GM19043 (cell line): ENCODE data around the gene LMAN1L.

Experiments used
- ATAC-seq: cut with Tn5 transposase; IDR thresholded peaks from one replicate; pipeline ENCODE4 v1.9.1; 2021; ENCODE audit warnings: low read depth; ENCODE audit not compliant: unreplicated experiment

LMAN1L gene

DNA sequence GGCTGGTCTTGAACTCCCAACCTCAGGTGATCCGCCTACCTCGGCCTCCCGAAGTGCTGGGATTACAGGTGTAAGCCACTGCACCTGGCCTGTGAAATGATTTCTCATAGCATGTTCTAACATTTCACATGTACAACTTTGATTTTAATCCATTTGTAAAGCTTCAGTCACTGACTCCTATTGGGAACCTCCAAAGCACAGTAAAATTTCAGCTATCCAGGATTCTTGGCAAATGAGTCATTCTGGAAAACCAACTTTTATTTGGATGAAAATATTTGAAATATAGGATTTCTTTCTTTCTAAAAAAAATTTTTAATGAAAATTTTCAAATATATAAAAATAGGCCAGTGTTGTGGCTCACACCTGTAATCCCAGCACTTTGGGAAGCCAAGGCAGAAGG lies 2.7 kb upstream of the LMAN1L start:
- no peak for ATAC-seq

DNA sequence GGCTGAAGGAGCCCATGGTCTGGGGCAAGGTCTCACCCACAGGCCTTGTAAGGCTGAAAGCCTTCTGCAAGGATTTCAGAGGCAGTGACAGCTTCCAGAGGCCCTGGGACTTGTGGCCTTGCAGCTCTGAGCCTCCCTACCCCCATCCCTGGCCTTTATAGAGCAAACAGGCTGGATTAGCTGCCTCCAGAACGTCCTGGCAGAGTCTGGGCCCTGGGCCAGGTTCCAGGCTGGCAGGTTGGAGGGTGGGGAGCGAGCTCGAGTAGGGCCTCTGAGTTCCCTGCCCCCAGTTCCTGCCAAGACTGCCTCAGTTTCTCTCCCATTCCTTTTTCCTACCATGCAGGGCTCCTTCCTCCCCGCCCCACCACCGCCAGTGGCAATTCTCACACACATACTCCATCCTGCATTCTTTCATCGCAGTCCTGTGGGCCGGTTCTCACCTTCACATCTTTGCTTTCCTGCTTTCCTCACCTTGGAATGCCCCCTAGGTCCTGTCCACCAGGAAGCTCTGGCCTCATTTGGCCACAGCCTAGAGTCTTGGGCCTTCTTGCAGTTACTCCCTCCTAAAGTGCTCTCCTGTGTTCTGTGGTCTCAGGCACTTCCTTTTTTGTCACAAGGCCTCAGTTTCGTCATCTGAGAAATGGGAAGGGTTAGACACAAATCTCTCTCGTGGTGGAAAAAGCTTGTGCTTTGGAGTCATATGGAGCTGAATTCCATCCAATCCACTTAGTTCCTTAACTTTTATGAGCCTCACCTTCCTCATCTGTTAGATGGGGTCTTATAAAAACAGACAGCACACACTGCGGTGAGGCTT lies 2.7 kb downstream of the LMAN1L start:
- no peak for ATAC-seq

DNA sequence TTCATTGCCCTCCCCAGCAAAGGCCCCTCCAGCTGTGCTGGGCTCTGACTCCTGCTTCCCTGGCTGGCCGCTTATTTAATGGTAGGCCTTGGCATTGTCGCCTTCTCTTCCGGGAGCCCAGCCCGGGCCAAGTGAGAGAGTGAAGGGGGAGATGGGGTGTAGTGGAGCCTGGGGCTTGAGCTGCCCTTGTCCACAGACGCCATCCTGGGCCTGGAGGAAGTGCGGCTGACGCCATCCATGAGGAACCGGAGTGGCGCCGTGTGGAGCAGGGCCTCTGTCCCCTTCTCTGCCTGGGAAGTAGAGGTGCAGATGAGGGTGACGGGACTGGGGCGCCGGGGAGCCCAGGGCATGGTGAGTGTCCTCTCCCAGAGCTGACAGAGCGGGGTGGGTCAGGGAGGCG lies 3.3 kb downstream of the LMAN1L start:
- ATAC-seq = no peak

DNA sequence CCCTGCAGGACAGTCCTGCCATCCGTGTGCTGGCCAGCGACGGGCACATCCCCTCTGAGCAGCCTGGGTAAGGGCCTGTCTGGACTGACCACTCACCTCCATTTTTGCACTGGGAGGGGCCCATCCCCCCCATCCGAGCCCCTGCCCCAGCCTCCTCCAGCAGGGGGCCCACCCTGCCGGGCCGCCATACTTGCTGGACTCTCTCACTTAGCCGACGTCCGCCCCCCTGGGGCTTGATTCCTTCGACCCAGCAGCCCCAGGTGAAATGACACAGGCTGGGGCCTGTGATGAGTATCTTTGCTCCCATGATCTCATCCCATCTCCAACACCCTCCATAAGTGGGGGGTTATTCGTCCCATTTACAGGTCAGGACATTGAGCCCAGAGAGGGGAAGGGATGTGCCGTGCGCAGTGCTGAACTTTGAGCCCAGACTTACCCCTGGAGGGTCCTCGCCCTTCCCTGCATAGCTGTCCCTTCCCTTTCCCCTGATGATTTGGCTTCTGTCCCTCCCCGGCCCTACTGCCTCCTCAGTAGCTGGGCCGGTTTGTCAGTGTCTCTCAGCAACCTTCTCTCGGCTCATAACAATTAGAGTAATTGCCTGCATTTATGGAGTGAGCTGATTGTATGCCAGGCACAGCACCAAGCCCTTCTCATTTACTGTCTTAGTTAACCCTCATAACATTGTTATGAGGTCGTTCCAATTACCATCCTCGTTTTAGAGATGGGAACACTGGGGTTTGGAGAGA lies 4.2 kb downstream of the LMAN1L start:
- ATAC-seq = no peak

DNA sequence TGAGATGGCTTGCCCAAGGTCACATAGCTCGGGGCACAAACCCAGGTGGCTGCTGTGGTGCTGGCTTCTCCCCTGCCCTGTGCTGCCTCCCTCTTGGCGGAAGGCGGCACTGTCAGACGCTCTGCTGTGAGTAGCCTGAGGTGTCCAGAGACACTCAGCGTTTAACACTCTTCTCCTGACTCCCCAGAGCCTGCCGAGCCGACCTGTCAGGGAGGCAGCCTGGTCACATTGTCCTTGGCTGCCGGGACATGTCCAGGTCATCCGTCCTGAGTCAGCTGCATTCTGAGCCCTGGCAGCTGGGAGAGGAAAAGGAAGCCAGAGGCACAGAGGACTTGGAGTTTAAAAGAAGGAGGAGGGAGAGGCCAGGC lies 4.7 kb downstream of the LMAN1L start:
- ATAC-seq = no peak

DNA sequence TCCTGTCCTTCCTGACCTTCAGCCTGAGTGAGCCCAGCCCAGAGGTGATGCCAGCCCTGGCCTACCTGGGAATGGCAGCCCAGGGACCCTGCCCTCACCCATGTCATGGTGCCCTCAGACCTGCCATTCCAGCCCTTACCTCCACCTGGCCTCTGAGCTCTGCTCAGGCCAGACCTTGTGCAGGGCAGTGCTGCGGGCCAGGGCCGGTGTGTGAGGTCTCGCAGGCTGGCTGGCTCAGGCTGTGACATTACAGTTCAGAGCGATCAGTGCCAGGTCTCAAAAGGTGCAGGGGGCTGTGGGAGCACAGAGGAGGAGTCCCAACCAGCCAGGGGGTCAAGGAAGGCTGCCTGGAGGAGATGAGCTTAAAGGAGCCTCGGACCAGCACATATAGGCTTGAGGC lies 7.4 kb downstream of the LMAN1L start:
- no peak for ATAC-seq

DNA sequence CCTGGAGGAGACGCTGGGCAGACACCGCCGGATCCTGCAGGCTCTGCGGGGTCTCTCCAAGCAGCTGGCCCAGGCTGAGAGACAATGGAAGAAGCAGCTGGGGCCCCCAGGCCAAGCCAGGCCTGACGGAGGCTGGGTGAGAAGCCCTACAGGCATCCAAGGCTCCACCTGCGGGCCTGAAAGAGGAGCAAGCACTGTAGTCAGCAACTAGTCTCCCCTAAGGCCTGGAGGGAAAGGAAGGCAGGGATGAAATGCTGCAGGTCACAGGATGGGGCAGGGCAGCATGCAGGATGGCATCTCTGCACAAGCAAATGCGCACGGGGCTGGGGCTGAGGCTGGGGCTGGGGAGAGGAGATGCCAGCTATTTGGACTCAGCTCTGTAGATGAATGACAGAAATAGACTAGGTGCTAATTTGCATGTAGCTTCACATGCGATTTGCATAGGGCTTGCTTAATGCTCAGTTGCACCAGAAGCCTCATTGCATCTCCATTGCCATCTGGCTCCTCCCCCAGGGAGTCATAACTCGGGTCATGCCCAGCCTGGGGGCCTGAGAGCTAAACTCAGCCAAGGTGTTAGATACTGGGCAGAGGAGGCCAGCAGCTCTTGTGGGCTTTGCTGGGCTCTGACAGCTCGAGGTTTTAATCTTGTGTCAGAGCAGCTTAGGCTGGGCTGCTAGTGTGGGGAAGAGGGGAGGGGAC lies 8.6 kb downstream of the LMAN1L start:
- peak; percentile 81 for ATAC-seq

DNA sequence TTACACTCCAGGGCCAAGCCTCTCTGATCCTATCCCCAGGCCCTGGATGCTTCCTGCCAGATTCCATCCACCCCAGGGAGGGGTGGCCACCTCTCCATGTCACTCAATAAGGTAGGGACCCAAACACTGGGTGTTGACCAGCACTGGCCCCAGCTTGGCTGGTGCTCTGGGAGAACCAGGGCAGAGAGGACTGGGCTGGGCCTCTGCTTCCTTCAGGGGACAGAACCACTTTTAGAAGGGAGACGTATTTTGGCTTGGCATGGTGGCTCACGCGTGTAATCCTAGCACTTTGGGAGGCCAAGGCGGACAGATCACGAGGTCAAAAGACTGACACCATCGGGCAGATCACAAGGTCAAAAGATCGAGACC lies 9.1 kb downstream of the LMAN1L start:
- no peak for ATAC-seq

DNA sequence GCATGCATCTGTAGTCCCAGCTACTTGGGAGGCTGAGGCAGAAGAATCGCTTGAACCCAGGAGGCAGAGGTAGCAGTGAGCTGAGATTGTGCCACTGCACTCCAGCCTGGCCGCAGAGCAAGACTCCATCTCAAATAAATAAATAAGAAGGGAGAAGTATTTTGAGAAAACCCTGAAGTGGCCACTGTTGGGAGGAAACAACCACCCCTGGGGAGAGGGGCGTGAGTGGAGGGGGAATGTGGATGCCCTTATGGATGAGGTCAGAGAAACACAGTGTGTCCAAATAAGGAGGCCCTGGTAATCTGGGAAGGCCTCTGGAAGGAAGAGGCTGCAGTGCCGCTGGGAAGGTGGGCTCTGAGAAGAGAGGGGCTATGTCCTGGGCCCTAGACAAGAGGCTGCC lies 9.6 kb downstream of the LMAN1L start:
- ATAC-seq = no peak

DNA sequence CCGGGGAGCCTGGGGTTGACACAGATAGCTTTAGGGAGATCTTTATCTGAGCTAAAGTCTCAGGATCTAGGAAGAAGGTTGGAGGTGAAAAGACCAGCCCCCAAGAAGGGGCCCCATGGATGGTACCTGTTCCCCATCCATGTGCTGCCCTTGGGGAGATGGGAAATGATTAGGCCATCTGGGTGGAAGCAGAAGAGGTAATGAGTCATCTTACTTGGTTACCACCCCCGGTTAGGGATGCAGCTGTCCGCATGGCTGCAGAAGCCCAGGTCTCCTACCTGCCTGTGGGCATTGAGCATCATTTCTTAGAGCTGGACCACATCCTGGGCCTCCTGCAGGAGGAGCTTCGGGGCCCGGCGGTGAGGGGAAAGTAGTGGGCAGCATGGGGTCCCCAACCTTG lies 10.7 kb downstream of the LMAN1L start:
- no peak for ATAC-seq

DNA sequence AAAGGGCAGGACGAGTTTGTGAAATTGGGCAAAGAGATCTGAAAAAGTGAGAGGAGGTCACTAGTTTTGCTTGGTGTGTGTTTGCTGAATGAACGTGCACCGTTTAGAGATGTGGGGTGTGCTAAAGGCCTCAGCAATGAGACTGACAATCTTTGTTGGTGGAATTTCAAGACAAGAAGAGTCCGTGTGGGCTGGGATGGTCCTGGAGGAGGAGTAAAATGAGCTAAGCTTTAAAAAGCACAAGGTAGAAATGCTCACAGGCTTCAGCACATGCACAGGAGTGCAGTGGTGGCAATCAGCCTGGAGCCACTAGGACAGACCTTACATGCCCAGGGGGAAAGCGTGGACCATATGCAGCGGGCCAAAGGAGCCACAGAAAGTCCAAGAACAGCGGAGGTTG lies 12.3 kb downstream of the LMAN1L start:
- ATAC-seq = no peak

DNA sequence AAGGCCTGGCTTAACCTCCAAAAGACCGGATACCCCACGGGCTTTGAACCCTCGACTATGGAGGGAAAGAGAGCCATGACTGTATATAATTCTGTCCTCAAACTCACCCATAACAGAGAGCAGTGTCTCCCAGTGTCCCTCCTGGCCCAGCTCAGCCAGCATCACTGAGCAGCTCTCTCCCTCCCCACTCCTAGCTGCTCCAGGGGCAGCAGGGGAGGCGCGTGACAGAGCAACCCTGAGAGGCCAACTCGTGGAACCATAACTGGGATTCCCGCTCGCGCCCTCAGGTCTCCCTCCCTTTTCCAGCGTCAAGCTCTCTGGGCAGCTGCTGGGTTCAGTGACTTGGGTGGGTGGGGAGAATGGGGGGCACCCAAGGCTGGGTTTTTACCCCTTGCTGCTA lies 13.2 kb downstream of the LMAN1L start:
- ATAC-seq = no peak

DNA sequence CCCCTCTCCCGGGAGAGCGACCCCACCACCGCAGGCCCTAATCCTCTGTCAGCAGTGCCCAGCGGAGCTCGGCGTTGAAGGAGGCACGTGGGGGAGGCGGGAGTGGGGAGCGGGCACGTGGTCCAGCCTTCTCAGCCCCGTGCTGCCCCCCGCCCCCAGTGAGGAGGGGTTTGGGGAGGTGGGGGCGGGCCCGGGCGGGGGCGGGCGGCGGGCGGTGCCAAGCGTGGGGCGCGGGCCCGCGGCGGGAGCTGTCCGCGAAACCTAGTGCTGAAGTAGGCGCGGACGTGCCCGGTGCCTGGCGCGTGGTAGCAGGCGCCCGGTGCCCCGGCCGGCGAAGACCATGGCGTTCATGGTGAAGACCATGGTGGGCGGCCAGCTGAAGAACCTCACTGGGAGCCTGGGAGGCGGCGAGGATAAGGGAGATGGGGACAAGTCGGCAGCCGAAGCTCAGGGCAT lies 13.8 kb downstream of the LMAN1L start, which contains the start of gene CPLX3:
CPLX3 (plus strand) TSS at position 264 of the 456 bp plus-strand sequence; CDS start at position 341, 77 bp downstream.
- no peak for ATAC-seq

DNA sequence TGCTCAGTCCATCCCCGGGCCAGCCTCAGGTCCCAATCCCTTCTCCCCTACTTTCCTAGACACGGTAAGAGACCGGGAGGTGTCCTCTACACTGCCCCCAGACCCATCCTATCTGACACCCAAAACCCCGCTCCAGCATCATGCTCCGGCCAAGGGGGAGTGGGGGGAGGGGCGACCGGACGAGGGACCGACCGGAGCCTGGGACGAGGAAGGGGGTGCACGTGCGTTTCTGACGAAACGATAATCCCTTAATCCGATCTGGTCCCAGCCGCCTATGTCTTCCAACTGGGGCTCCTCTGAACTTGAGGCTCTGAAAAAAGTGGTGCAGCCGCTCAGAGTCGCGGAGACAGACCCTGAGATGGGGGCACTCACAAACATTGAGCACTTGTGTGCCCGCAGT lies 14.3 kb downstream of the LMAN1L start:
- ATAC-seq = no peak

DNA sequence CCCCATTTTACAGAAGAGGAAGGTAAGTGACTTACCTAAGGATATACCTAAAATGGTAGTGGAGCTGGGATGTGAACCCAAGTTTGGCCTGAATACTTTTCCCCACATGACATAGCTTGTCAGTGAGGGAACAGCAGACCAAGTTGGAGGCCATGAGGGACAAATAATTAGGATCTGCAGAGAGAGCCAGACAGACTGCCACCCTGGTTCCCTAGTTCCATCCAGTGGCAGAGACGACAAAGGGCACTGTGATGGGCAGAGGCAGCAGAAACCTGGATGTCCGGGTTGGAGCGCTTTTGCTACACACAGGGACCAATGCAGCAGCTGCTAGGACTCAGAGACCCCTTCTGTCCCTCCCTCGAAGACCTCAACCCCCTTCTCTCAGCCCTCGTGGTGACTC lies 15.0 kb downstream of the LMAN1L start:
- ATAC-seq = no peak

DNA sequence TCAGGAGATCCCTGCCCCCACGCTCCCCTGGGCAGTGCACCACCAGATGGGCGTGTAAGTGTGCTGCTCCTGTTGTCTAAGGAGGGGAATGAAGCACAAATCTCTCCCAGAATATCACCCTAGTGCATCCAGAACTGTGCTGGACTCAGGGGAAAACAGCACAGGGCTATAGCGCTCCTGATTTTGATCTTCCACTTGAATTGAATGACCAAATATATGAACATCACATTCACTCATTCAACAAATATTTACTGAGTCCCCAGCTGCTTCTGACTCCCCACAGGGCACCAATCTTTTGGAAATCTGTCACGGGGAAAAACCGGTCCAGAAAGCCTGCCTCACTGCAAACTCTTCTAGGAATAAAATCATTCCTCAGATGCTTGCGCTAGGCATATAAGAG lies 16.2 kb downstream of the LMAN1L start:
- no peak for ATAC-seq

DNA sequence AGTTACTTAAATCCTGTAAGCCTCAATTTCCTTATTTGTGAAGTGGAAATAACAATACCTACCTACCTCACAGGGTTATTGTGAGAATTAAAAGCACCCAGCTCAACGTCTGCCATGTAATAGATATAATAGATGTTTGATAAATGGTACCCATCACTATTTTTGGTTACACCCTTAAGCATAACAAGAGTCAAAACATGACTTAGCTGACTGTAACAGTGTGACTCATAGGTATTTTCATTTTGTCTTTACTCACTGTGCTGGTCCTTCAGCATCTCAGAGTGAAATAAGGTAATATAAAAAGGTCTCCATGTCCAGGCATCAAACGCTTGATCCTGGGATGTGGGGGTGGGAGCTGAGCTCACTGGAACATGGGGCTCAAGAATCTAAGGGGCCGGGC lies 16.9 kb downstream of the LMAN1L start:
- no peak for ATAC-seq

DNA sequence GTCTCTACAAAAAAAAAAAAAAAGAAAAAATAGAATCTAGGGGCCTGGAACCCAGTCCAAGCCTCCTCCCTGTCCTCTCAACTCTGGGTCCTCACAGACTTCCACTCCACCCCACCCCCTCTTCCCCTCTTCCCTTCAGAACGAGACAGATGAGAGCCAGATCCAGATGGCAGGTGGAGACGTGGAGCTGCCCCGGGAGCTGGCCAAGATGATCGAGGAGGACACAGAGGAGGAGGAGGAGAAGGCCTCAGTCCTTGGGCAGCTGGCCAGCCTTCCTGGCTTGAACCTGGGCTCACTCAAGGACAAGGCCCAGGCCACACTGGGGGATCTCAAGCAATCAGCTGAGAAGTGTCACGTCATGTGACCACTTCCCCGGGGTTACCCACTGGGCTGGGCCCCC lies 17.4 kb downstream of the LMAN1L start:
- ATAC-seq = no peak

DNA sequence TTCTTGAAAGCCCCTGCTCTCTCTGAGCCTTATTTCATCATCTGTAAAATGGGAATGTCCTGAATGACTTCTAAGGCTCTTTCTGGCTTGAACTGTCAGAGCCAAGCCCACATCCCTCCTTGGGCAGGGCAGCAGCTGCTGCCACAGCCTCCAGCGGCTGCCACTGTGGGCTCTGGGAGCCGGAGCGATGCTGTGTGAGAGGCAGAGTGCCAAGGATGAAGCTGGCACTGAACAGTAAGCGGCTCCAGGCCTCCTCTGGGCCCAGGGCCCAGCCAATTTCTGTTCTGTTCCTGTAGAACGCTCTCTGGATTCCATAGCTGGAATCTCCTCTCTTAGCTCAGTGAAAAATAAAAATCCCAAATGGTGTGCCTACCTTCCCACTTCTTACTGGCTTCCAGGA lies 18.2 kb downstream of the LMAN1L start:
- ATAC-seq = no peak

DNA sequence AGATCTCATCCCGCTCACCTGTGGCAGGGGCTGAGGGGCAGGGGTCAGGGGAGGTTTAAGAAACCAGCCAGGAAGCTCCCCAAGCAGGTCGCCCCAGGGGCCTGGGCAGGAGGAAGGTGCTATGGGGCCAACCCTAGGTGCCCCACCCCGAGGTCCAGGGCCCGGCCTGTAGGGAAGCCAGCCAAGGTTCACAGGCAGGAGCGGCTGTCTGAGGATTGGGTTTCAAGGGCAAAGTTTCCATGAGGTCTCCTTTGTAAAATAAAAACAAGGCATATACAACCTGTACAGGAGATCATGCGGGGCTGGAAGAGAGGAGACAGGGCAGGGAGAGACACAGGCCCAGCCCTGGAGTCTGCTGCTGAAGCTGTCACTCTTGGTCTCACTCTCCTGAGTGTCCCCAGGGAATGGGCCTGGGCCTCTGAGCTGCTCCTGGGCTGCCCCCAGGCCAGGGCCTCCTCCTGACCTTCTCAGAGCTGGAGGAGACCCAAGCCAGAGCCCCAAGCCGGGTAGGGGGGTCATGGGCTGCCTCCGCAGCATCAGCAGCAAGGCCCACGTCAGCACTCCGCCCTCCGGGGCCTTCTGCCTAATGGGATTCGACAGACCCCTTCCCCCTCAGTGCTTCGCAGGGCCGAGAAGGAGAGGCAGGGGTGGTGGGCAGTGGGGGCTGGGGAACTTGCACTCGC lies 19.3 kb downstream of the LMAN1L start:
- ATAC-seq = no peak

DNA sequence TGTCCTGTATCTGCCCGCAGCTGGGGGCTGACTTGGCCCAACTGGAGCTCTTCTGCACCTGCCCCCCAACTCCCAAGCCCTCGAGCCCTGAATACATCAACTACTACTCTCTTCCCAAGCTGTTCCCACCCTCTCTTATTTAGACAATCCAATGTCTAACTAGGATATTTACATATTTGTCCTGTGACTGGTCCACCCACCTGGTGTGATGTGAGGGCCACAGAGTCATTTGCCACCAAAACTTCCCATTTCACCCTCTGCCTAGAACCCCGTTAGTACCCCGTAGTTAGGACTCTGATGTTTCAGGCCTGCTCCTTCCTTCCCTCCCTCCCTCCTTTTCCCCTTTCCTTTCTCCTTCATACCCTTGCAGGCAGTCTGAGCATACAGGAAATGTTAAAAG lies 20.2 kb downstream of the LMAN1L start:
- no peak for ATAC-seq
